GM18505 (cell line): Measurements from ENCODE around the gene ZC2HC1B.

ENCODE experiments used
- ATAC-seq: cut with Tn5 transposase; IDR thresholded peaks from one replicate; pipeline ENCODE4 v1.9.1; 2021; ENCODE audit not compliant: unreplicated experiment
- POLR2A ChIP-seq: IDR thresholded peaks from 4 replicates; pipeline ENCODE4 v1.6.1; 2011; ENCODE audit warnings: borderline replicate concordance; ENCODE audit not compliant: insufficient read depth, insufficient read length; ENCODE audit errors: extremely low read depth

ZC2HC1B gene

DNA sequence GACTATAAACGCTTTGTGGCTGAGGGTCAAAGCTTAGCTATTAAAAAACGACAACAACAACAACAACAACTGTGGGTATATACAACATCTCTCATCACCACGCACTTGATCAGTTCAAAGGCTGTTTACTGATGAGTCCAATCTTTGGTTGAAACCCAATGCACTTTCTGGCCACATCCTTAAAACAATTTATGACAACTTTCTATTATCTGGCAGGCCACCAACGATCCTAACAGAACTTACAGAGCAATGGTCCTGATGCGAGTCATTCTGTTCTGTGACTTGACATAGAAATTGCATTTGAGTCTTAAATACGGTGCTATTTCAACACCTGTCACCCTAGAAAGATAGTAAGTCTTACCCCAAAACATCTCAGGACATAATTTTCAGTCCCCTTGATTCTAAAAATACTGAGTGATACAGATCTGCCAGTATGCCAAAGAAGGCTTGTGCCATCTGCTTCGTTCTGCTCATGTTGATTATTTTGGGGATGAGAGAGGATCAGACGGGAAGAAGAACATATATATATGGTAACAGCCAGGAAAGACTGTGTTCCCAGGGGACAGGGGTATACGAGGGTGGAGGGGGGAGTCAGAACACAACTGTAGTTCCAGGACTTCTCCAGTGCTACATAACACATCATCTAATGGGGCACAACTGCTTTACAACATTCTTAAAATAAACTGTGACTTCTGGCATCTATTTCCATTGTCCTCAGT lies 87.9 kb downstream of the ZC2HC1B start:
- no peak for ATAC-seq
- no peak for TF ChIP-seq POLR2A

DNA sequence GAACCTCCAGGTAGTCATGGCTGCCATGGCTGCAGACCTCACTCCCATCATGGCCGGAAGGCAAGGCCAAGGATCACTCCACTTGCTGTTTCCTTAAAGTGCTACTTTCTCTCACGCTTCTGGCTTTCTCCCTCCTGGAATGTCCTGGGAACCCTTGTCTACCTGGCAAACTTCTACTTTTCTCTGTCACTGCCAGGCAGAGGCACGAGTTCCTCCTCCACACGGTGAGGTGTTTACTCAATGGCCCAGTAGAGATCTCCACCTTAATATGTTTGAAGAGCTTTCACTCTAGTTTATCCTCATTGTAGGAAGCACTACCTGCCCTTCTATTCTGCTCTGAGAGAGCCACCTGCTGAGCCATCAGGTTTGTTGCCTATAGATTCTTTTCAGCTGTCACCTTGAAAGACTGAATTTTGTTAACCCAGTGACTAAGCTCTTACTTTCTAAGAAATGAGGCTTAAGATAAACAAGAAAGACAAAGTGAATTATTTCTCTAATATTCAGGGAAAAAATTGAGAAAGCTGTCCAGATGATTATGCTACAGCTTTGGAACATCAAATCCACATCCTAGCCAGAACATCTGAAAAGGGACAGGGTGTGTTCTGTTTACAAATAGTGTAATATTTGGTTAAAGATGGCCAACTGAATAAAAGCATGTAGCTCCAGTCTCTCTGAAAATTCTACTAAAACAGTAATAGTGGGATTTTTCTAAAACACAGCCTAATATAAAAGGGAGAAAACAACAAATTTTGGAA lies 88.8 kb downstream of the ZC2HC1B start:
- no peak for TF ChIP-seq POLR2A
- ATAC-seq = no peak

DNA sequence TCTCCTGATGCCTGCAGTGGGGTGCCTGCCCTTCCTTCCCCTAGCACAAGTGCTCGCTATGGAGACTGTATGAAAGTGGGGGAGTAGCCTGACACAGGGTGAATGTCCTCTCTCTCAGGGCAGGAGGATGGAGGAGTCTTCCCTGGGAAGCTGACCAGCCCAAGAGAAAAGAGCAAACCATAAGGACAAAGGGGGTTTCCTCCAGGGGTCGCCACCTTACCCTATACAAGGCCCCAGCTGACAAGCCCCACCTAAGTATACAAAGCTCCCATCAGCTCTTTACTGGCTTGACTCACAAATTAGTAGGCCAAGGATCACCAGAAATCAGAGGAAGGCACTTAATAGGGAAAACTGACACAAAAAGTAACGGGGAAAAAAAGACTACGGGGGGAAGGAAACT lies 89.6 kb downstream of the ZC2HC1B start:
- no peak for TF ChIP-seq POLR2A
- ATAC-seq = no peak

DNA sequence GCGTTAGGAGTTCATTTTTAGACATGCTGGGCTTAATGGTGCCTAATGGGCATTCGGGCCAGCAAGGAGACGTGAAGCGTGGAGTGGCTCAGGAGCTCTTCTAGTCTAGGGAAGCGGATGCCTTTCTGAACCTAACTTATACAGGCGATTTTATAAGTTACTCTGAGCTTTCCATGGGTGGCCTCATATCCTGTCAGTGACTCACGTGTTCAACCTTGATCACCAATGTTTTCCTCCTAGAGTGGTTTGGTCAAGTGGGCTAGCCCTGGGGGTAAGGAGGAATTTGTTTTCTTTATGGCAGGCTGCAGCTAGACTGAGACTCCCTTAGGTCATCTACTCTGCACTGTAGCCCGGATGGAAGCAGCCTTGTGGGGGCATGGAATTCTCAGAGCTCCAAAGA lies 91.7 kb downstream of the ZC2HC1B start:
- TF ChIP-seq POLR2A = no peak
- no peak for ATAC-seq

DNA sequence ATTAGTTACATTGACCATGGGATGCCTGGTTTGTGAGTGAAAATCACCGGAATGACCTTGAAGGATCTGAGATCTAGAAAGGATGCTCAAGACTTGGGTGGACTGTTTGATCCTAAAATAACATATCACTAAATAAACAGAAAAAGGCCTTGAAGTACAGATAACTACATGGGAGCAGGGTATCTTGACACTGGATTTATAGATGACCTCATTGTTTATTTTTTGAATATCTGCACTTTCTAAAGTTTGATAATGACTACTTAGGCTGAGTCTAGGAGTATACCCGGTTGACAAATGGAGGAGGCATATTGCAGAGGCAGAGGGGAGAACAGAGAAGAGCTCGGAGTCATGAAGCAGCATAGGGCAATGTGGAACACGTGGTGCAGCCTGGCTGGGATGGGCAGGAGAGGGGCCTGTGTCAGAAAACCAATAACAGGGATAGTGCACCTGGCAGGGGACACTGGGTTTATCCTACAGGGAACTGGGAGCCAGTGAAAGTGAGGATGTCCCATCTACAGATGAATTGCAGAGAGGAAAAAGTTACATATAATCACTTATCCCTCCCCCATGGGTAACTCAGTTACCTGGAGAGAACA lies 93.5 kb downstream of the ZC2HC1B start:
- ATAC-seq = no peak
- no peak for TF ChIP-seq POLR2A

DNA sequence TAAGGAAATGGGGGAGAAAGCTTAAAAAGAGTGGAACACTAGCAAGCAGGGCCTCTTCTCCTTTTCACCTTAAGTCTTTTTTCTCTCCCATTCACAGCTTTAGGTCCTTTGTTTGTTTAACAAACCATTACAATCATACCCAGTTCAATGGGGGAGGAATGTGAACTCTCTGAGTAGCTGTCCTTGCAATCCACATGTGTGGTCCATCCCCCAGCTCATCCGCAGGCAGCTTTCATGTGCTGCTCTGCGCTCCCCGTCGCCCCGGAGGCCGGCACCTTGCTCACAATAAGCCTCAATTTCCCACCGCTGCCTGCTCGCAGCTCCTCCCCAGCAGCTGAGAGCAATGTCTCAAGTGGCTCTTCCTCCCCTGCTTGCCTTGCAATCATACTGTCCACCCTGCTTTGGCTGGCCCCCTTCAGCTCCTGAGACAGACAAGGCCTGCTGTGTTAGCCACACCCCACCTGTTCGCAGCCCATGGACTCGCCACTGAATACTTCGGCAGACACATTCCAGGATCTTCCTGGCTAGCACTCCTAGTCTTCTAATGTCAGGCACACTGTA lies 94.6 kb downstream of the ZC2HC1B start:
- no peak for ATAC-seq
- TF ChIP-seq POLR2A = no peak

DNA sequence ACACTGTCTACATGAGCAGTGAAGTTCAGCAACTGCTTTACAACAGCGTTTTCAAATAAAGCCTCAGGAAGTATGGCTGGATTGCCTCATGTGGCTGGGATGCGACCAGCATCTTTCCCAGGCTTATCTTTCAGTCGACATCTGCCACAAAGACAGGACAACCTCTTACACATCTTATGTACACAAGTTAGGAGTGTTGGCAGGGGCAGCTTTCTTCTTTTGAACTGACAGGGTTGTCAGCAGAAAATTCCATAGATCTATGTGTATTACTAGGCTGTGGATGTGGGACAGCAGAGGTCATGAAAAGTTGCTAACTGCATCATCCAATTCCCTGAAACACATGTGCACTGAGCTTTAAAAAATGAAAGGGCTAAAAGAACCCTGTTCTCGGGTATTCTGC lies 95.7 kb downstream of the ZC2HC1B start:
- TF ChIP-seq POLR2A = no peak
- no peak for ATAC-seq

DNA sequence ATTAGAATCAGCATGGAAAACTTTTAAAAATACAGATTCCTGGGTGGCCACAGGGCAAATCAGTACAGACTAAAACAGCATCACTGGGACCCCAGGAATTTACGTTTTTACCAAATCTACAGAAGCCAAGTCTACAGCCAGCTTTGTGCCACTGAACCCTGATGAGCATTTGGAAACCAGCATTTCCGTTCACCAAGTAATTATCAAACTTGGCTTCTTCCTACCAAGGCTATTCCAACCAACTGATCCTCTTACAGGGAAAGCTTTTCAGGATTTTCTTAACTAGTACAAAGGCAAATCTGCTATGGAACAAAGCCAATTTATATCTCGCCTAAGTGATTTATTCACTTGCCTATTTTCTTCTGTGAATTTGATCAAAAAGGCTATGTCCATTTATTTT lies 96.8 kb downstream of the ZC2HC1B start:
- ATAC-seq = no peak
- TF ChIP-seq POLR2A = no peak

DNA sequence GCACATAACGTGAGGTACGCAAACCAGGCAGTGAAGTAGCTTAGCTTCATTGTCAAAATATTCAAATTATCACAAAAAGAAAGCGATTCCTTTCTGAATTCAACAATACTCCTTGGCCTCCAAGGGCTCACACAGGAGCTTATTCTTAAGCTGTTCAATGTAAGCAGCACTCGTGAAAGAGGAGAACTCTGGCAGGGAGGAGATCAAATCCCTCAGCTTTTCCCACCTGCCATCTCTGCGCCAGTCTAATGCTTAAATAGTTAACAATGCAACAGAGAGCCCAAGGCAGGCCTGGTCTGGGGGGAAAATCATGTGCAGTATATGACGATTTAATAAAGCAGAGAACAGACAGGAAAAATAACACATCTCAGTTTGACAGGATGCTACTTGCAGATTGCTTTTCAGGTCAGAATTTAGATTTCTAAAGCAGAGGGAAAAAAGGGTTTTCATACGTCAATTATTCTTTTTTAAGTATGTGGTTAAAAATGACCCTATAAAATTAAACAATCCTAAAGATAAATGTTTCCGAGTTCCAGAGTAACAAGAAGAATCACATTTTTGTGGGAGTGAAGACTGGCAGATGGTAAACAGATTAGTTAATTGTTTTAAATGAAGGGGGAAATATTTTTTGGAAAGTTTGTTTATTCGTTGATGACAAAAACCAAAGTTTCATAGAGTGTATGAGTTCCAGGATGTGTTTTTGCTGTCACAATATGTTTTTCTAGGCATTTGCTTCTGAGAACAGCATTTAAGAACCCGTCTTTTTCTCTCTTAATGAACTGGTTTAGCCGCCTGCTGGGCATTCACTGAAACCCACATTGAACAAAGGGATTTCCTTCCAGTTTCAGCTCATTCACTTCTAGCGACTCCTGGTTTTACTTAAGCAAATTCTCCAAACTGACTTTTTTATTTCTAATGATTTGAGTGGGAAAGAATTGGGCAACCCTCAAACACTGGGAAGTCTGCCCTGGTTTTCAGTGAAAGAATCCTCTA lies 97.9 kb downstream of the ZC2HC1B start:
- TF ChIP-seq POLR2A = no peak
- no peak for ATAC-seq

DNA sequence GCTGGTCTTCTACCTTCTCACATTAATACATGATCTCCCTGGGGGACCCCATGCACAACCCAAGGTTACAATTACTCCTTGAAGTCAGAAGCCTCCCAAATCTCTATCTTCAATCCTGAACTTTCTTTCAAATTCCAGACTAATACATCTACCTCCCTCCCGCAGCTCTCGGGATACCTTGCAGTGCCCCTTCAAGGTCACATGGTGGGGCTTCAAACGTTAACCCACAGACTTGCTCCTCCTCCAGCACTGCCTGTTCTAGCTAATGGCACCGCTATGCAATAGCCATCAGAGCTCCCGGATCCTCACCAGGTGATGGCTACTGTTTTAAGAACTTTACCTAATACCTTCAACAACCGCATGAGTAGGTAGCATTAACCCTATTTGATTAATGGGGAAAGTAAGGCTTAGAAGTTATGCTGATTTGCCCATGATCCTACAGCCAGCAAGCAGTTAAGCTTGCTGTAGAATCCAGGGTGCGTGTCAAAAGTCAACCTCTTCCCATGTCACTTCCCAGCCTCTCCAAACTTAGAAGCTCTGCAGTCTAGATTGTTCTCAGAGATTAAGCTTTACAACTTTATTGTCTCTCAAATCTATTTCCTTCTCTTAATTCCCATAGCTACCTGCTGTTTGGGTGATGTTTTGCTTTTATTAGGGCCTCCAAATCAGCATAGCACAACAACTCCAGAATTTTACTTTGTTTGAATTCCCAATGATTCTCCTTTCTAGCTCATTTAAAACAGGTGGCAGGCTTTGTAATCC lies 99.1 kb downstream of the ZC2HC1B start:
- no peak for ATAC-seq

DNA sequence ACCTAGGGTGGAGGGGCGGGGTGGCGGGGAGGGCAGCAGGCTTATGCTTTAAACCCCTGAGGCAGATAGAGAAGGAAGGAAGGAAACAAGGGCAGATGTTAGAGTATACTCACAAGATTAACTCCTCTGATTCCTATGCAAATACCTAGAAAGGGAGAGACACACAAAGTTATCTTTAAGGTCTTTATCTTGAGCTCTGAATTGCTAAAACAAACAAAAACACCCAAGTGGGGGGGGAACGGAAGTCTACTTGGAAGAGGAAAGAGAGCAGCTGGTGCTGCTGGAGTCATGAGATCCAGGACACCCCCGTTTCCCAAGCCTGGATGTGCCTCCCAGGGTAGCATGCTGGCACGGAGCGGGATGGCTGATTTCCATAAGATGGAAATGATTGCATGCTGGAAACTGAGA lies 100.4 kb downstream of the ZC2HC1B start:
- ATAC-seq = no peak
- TF ChIP-seq POLR2A = no peak

More for the DNA sequence above, 99.1 kb downstream of the ZC2HC1B start:
- no peak for TF ChIP-seq POLR2A

DNA sequence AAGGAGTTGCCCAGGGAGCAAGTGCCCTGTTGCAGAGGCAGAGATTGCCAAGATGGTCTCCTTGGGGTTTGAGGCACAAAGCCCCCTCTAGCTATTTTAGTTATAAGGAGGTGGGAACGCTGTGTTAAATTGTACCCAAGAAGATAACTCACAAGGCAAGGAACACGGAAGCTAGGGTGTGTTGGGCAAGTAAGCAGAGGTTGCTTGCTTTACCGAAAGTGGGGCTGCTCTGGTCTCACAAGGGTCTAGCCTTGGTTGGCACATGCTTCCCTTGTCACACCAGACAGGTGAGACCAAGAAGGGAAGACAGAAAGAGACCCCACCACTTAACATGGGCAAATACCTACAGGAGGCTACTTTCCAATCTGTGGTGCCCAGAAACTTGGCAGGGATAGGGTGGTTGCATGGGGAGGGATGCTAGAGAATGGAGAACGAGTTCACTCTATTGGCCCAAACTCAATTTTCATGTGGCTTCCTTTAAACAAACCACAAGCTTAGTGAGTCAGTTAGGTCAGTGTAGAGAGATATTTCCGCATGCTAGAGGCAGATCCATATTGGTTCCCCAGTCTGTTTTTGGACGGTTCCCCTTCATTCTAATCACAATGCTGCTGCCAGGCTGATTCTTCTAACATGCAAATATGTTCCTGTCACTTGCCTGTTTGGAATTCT lies 101.4 kb downstream of the ZC2HC1B start:
- ATAC-seq = no peak

DNA sequence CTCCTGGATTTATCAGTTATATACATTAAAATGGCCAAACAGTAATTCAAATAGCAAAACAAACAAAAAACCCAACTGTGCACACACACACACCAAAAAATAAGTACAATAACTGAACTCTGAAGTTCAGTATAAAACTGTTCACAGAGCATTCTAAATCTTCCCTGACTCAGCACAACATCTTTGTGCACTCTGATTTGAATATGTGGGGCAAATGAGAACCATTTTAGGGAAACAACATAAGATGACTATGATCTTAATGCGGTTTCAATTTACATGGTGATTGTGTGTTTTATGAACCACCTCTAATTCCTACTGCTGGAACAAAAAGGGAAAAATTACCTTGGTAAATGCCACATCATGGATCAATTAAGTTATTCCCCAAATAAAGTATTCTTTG lies 102.0 kb downstream of the ZC2HC1B start:
- no peak for ATAC-seq
- TF ChIP-seq POLR2A = no peak

More for the DNA sequence above, 101.4 kb downstream of the ZC2HC1B start:
- TF ChIP-seq POLR2A = no peak
